A172 (cell line): ENCODE results near the gene KAT6B. TPM values are rescaled to one million over a fixed set of nuclear protein-coding genes. Genes with fewer than 3 reads are reported as not detected.
"Not testable (repeated sequence)": the region's sequence is repeated elsewhere in the genome, so short reads cannot be mapped to it uniquely, and the experiment has no call there.

ENCODE experiments used
- DNase-seq: peaks from one replicate; pipeline ENCODE4 v3.0.0-alpha.2; 2015; ENCODE audit warnings: low spot score
- total RNA-seq: library from RNA; depleted of rRNA; stranded (reverse); fragments of >200 nt; shearing (Covaris generic); gene quantifications from 2 replicates; pipeline ENCODE4 v1.2.3, GENCODE V29; 2014

The KAT6B gene
- total RNA-seq, 1 experiment from 2014 or later, result 8.0 TPM

GRCh38 chr10:74859546-74859945, 33.1 kb downstream of the KAT6B start:
- no peak for DNase-seq

GRCh38 chr10:74862625-74863024, 36.2 kb downstream of the KAT6B start:
- no peak for DNase-seq

- no peak for DNase-seq
These were observed 37.2 kb downstream of the KAT6B start for GRCh38 chr10:74863551-74863950.

GRCh38 chr10:74867351-74867750, 41.0 kb downstream of the KAT6B start:
- DNase-seq, result no peak

- no peak for DNase-seq
These were observed 42.1 kb downstream of the KAT6B start for GRCh38 chr10:74868392-74868977.

- no peak for DNase-seq
These were observed 43.2 kb downstream of the KAT6B start for GRCh38 chr10:74869635-74870034.

- no peak for DNase-seq
These were observed 43.8 kb downstream of the KAT6B start for GRCh38 chr10:74870191-74870590.

- no peak for DNase-seq
These were observed 45.4 kb downstream of the KAT6B start for GRCh38 chr10:74871595-74872382.

GRCh38 chr10:74873803-74874454, 47.5 kb downstream of the KAT6B start:
- no peak for DNase-seq

- DNase-seq, result no peak
These were observed 48.2 kb downstream of the KAT6B start for GRCh38 chr10:74874649-74875048.

GRCh38 chr10:74875068-74875467, 48.7 kb downstream of the KAT6B start:
- no peak for DNase-seq

- no peak for DNase-seq
These were observed 49.6 kb downstream of the KAT6B start for GRCh38 chr10:74875966-74876365.

GRCh38 chr10:74877054-74877453, 50.7 kb downstream of the KAT6B start:
- DNase-seq, result not testable (repeated sequence)

- no peak for DNase-seq
These were observed 51.5 kb downstream of the KAT6B start for GRCh38 chr10:74877898-74878297.

GRCh38 chr10:74880041-74880440, 53.6 kb downstream of the KAT6B start:
- no peak for DNase-seq

GRCh38 chr10:74881253-74881884, 55.0 kb downstream of the KAT6B start:
- DNase-seq, result no peak

- DNase-seq, result no peak
These were observed 56.0 kb downstream of the KAT6B start for GRCh38 chr10:74882427-74882826.

- no peak for DNase-seq
These were observed 56.4 kb downstream of the KAT6B start for GRCh38 chr10:74882831-74883230.

GRCh38 chr10:74883428-74883827, 57.0 kb downstream of the KAT6B start:
- DNase-seq, result no peak

- no peak for DNase-seq
These were observed 61.3 kb downstream of the KAT6B start for GRCh38 chr10:74887614-74888284.

- DNase-seq, result peak; percentile 16
These were observed 62.7 kb downstream of the KAT6B start for GRCh38 chr10:74888962-74889661.
